K562 (cell line): ENCODE data around the gene GALM. TPM values are rescaled to one million over a fixed set of nuclear protein-coding genes. Genes with fewer than 3 reads are reported as not detected.

Source experiments
- ASH1L ChIP-seq: fragments of 450-650 bp; IDR thresholded peaks from 2 replicates; pipeline ENCODE4 v1.6.1; 2018; ENCODE audit warnings: borderline replicate concordance, mild to moderate bottlenecking, low read depth; ENCODE audit not compliant: partially characterized antibody
- DDX20 ChIP-seq: fragments of 450-650 bp; IDR thresholded peaks from 2 replicates; pipeline ENCODE4 v1.6.1; 2016; ENCODE audit warnings: missing genetic modification characterization, low read depth, mild to moderate bottlenecking, missing compliant biosample characterization, moderate library complexity
- E2F5 ChIP-seq: sonication (generic); formaldehyde crosslinking; IDR thresholded peaks from 2 replicates; pipeline ENCODE4 v1.8.0; 2022; ENCODE audit warnings: mild to moderate bottlenecking, missing genetic modification reagents
- GABPB2 ChIP-seq: fragments of 250-450 bp; sonication (Bioruptor Pico); conservative IDR thresholded peaks from 2 replicates; pipeline ENCODE4 v1.5.1; 2021; ENCODE audit warnings: mild to moderate bottlenecking
- GATA2 ChIP-seq: sonication (generic); formaldehyde crosslinking; IDR thresholded peaks from 2 replicates; pipeline ENCODE4 v1.4.0; 2020; ENCODE audit warnings: mild to moderate bottlenecking, missing genetic modification reagents
- HCFC1 ChIP-seq: IDR thresholded peaks from 2 replicates; pipeline ENCODE4 v1.6.1; 2012; ENCODE audit warnings: low read depth, low read length, improper control_type of control experiment
- HEY1 ChIP-seq: fragments of 250-450 bp; sonication (Bioruptor Pico); IDR thresholded peaks from 2 replicates; pipeline ENCODE4 v1.5.0; 2020; ENCODE audit warnings: mild to moderate bottlenecking, moderate library complexity, borderline replicate concordance
- HOXB6 ChIP-seq: fragments of 250-450 bp; sonication (Bioruptor Pico); IDR thresholded peaks from 2 replicates; pipeline ENCODE4 v1.5.1; 2022; ENCODE audit warnings: mild to moderate bottlenecking, borderline replicate concordance
- ILK ChIP-seq: fragments of 450-650 bp; IDR thresholded peaks from 2 replicates; pipeline ENCODE4 v1.6.1; 2016; ENCODE audit warnings: missing genetic modification characterization, low read depth, mild to moderate bottlenecking, missing compliant biosample characterization, moderate library complexity, borderline replicate concordance
- KAT8 ChIP-seq: fragments of 450-650 bp; IDR thresholded peaks from 2 replicates; pipeline ENCODE4 v1.6.1; 2016; ENCODE audit warnings: low read depth, mild to moderate bottlenecking
- LCOR ChIP-seq: sonication (generic); formaldehyde crosslinking; IDR thresholded peaks from 2 replicates; pipeline ENCODE4 v1.8.0; 2022; ENCODE audit warnings: mild to moderate bottlenecking, missing genetic modification reagents
- MBD2 ChIP-seq: sonication (generic); IDR thresholded peaks from 2 replicates; pipeline ENCODE4 v1.6.1; 2016; ENCODE audit warnings: low read depth, borderline replicate concordance
- MEIS2 ChIP-seq: fragments of 450-650 bp; IDR thresholded peaks from 2 replicates; pipeline ENCODE4 v1.6.1; 2014; ENCODE audit warnings: mild to moderate bottlenecking; ENCODE audit not compliant: partially characterized antibody
- PHF20 ChIP-seq: fragments of 450-650 bp; IDR thresholded peaks from 2 replicates; pipeline ENCODE4 v1.6.1; 2018; ENCODE audit not compliant: partially characterized antibody
- POLR3G ChIP-seq: IDR thresholded peaks from 2 replicates; pipeline ENCODE4 v1.6.1; 2011; ENCODE audit not compliant: insufficient read length, insufficient replicate concordance; ENCODE audit errors: extremely low read depth
- RBM25 ChIP-seq: fragments of 200-400 bp; formaldehyde crosslinking; IDR thresholded peaks from 2 replicates; pipeline ENCODE4 v1.6.1; 2018; ENCODE audit warnings: low read length, low read depth, moderate library complexity; ENCODE audit not compliant: severe bottlenecking
- RHOXF2B ChIP-seq: fragments of 250-450 bp; sonication (Bioruptor Pico); conservative IDR thresholded peaks from 2 replicates; pipeline ENCODE4 v1.5.1; 2021
- SIX5 ChIP-seq, 2 experiments: IDR thresholded peaks; 2 replicates each; pipeline ENCODE4 v1.6.1; 2011; ENCODE audit warnings: low read length in 2 of 2, borderline replicate concordance in 1 of 2, low read depth in 1 of 2, mild to moderate bottlenecking in 1 of 2, moderate library complexity in 1 of 2; ENCODE audit not compliant: insufficient read depth in 1 of 2
- THAP7 ChIP-seq: fragments of 250-450 bp; sonication (Bioruptor Pico); IDR thresholded peaks from 2 replicates; pipeline ENCODE4 v1.5.0; 2021
- ZKSCAN8 ChIP-seq: fragments of 200-800 bp; sonication (Bioruptor generic); IDR thresholded peaks from 2 replicates; pipeline ENCODE4 v1.6.1; 2016; ENCODE audit warnings: missing genetic modification characterization, missing compliant biosample characterization
- ZNF197 ChIP-seq: fragments of 200-800 bp; sonication (Bioruptor generic); IDR thresholded peaks from 2 replicates; pipeline ENCODE4 v1.6.1; 2016; ENCODE audit warnings: low read depth, missing genetic modification characterization, missing compliant biosample characterization
- ZNF311 ChIP-seq: fragments of 250-450 bp; sonication (Bioruptor Pico); IDR thresholded peaks from 2 replicates; pipeline ENCODE4 v1.4.0; 2020; ENCODE audit warnings: mild to moderate bottlenecking, moderate library complexity
- ZNF511 ChIP-seq: sonication (generic); formaldehyde crosslinking; IDR thresholded peaks from 2 replicates; pipeline ENCODE4 v1.8.0; 2022; ENCODE audit warnings: mild to moderate bottlenecking, missing genetic modification reagents
- polyA plus RNA-seq, 8 experiments: library from polyadenylated mRNA; depleted of rRNA in 4 of 8; stranded (reverse) in 5 of 8; unstranded in 3 of 8; fragments of >200 nt; fragmentation: Nextera tagmentation in 2 of 8; fragmentation: Illumina TruSeq in 1 of 8; extraction: Ambion mirVana in 2 of 8; extraction: Trizol in 1 of 8; gene quantifications; 2 replicates each; pipeline versions ENCODE4 v1.2.1 to v1.2.3, GENCODE V29; 2011 to 2014; ENCODE audit warnings: inconsistent platforms in 1 of 8, missing spikeins in 1 of 8
- total RNA-seq, 7 experiments: library from RNA; depleted of rRNA in 6 of 7; stranded (reverse); fragments of >200 nt in 6 of 7; fragmentation: Illumina TruSeq in 2 of 7; extraction: Trizol in 2 of 7; gene quantifications; 2 replicates each; pipeline versions ENCODE4 v1.2.1 to v1.2.3, GENCODE V29; 2011 to 2021; ENCODE audit warnings: low replicate concordance in 1 of 7
- TF ChIP-seq, protein P1 (sequence below): IDR thresholded peaks from 2 replicates; pipeline ENCODE4 v1.6.1; 2014; ENCODE audit warnings: antibody characterized with exemption

GALM gene
- total and polyA plus RNA-seq, 9 of the 15 experiments (the other 6 are each of a cell fraction or from before 2014, with no cell fraction given): 22.1 to 51.7 (median 27.9) TPM

DNA sequence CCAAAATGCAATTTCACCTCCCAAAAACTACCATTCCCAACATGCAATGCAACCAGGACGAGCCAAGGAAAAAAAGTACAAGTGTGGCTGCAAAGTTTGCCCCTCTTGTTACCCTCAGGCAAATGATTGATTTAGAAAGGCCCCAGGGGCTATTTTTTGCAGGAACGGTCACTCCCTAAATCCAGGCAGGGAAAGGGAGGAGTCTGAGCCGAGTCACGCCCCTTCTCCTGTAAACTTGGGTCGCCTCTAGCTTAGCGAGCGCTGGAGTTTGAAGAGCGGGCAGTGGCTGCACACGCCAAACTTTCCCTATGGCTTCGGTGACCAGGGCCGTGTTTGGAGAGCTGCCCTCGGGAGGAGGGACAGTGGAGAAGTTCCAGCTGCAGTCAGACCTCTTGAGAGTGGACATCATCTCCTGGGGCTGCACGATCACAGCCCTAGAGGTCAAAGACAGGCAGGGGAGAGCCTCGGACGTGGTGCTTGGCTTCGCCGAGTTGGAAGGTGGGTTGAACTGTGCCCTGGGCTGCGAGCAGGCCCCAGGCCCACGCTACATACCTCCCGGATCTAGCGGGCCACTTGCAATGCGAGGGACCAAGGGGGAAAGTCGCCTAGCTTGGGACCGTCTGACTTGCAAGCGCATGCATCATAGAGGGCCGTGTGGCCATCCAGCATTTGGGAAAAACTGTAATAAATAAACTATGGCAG, at the start of gene GALM (continued):
- TF ChIP-seq, protein P1, sequence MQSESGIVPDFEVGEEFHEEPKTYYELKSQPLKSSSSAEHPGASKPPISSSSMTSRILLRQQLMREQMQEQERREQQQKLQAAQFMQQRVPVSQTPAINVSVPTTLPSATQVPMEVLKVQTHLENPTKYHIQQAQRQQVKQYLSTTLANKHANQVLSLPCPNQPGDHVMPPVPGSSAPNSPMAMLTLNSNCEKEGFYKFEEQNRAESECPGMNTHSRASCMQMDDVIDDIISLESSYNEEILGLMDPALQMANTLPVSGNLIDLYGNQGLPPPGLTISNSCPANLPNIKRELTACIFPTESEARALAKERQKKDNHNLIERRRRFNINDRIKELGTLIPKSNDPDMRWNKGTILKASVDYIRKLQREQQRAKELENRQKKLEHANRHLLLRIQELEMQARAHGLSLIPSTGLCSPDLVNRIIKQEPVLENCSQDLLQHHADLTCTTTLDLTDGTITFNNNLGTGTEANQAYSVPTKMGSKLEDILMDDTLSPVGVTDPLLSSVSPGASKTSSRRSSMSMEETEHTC: no peak
- no peak for TF ChIP-seq PHF20
- TF ChIP-seq MEIS2: peak; percentile 88
- no peak; the same call in 1 of the 2 replicates for TF ChIP-seq ZKSCAN8 (CRISPR knock-in tag)
- TF ChIP-seq SIX5 (IDR thresholded peaks at IDR 0.05; ENCODE audit: borderline replicate concordance in 1 of 2, insufficient read depth in 1 of 2, low read depth in 1 of 2, low read length in 2 of 2): peak; percentile 94 to 95
- no peak for TF ChIP-seq GABPB2 (CRISPR knock-in tag)
- peak; percentile 80 for TF ChIP-seq MBD2
- TF ChIP-seq KAT8: no peak
- no peak for TF ChIP-seq GATA2
- TF ChIP-seq RBM25: no peak
- TF ChIP-seq E2F5 (CRISPR knock-in tag): peak; percentile 92
- TF ChIP-seq ILK (tag): no peak
- TF ChIP-seq HOXB6 (CRISPR knock-in tag): no peak
- TF ChIP-seq LCOR (CRISPR knock-in tag): peak; percentile 79; the same call in 1 of the 2 replicates
- peak; percentile 49; the same call in 1 of the 2 replicates for TF ChIP-seq DDX20 (tag)
- TF ChIP-seq ZNF511 (CRISPR knock-in tag): no peak
- TF ChIP-seq ASH1L: no peak
- no peak for TF ChIP-seq THAP7 (CRISPR knock-in tag)
- TF ChIP-seq RHOXF2B: no peak
- TF ChIP-seq HCFC1: peak; percentile 98
- TF ChIP-seq ZNF197 (CRISPR knock-in tag): peak; percentile 94
- TF ChIP-seq HEY1: no peak
- TF ChIP-seq POLR3G: no peak
- TF ChIP-seq ZNF311: no peak
